A549 (cell line): ENCODE results near the gene TESK2. TPM values are rescaled to one million over a fixed set of nuclear protein-coding genes. Genes with fewer than 3 reads are reported as not detected.

Experiments
- ATAC-seq, 2 experiments: fragments of 200-7000 bp in 1 of 2; fragments of >200 bp in 1 of 2; cut with Nextera tagmentation in 1 of 2; cut with Tn5 transposase in 1 of 2; 3 replicates each; pipeline versions ENCODE4 v1.8.0 to v1.9.1; 2018 to 2020; ENCODE audit warnings: mild to moderate bottlenecking in 1 of 2, moderate library complexity in 1 of 2
- CTCF ChIA-PET: fragments of 300-600 bp; sonication (Branson Sonifier 250); formaldehyde crosslinking; extraction: SDS; loops from one replicate; lab custom pipeline; 2021; ENCODE audit warnings: antibody characterized with exemption, inconsistent platforms; lab: Yijun Ruan, JAX
- POLR2A ChIA-PET: fragments of 350-600 bp; formaldehyde crosslinking; extraction: SDS; loops from one replicate; lab custom pipeline; 2021; ENCODE audit warnings: antibody characterized with exemption, inconsistent platforms; lab: Yijun Ruan, JAX
- DNase-seq, 2 experiments: peaks; one replicate each; pipeline versions ENCODE4 v3.0.0 to v3.0.0-alpha.2; 2011 to 2016; ENCODE audit warnings: low read depth in 1 of 2, low spot score in 1 of 2
- FAIRE-seq: peaks from 2 replicates; lab custom pipeline; 2011; peaks lifted over from hg19 to GRCh38; lab: Jason Lieb, UNC
- H3K27ac ChIP-seq, 2 experiments: fragments of >200 bp; sonication (Bioruptor Twin); formaldehyde crosslinking; 3 replicates each; pipeline ENCODE4 v1.5.1; 2016 to 2017
- H3K4me1 ChIP-seq: fragments of >200 bp; sonication (Bioruptor Twin); formaldehyde crosslinking; 3 replicates; pipeline ENCODE4 v1.6.1; 2016
- H3K4me2 ChIP-seq: fragments of >200 bp; sonication (Bioruptor Twin); formaldehyde crosslinking; 3 replicates; pipeline ENCODE4 v1.6.1; 2016
- H3K4me3 ChIP-seq: fragments of >200 bp; sonication (Bioruptor Twin); formaldehyde crosslinking; 3 replicates; pipeline ENCODE4 v1.5.1; 2016
- H3K9me3 ChIP-seq: fragments of >200 bp; sonication (Bioruptor Twin); formaldehyde crosslinking; 3 replicates; pipeline ENCODE4 v1.6.1; 2016
- CEBPB ChIP-seq, 2 experiments: fragments of >200 bp in 1 of 2; sonication (Bioruptor Twin) in 1 of 2; formaldehyde crosslinking in 1 of 2; IDR thresholded peaks; 2 replicates each; pipeline ENCODE4 v1.6.1; 2012 to 2016
- EHF ChIP-seq: fragments of 250-450 bp; sonication (Bioruptor Pico); IDR thresholded peaks from 2 replicates; pipeline ENCODE4 v1.5.0; 2020; ENCODE audit warnings: mild to moderate bottlenecking
- EHMT2 ChIP-seq: fragments of 200-600 bp; sonication (generic); IDR thresholded peaks from 2 replicates; pipeline ENCODE4 v1.6.1; 2016; ENCODE audit warnings: antibody characterized with exemption, low read depth, mild to moderate bottlenecking, moderate library complexity
- HDAC2 ChIP-seq: fragments of 200-600 bp; sonication (generic); IDR thresholded peaks from 2 replicates; pipeline ENCODE4 v1.6.1; 2016
- HMGXB4 ChIP-seq: fragments of 250-450 bp; sonication (Bioruptor Pico); IDR thresholded peaks from 2 replicates; pipeline ENCODE4 v1.5.0; 2021; ENCODE audit warnings: mild to moderate bottlenecking, moderate library complexity, borderline replicate concordance
- JUNB ChIP-seq: fragments of >200 bp; sonication (Bioruptor Twin); formaldehyde crosslinking; IDR thresholded peaks from 2 replicates; pipeline ENCODE4 v1.6.1; 2016
- MYC ChIP-seq: IDR thresholded peaks from 2 replicates; pipeline ENCODE4 v1.6.1; 2012; ENCODE audit warnings: mild to moderate bottlenecking, inconsistent platforms, low read length, improper control_type of control experiment, borderline replicate concordance
- NFE2L2 ChIP-seq: fragments of 150-350 bp; conservative IDR thresholded peaks from 2 replicates; pipeline ENCODE4 v1.6.1; 2014; ENCODE audit warnings: low read length
- NR3C1 ChIP-seq: fragments of >200 bp; sonication (Bioruptor Twin); formaldehyde crosslinking; IDR thresholded peaks from 3 replicates; pipeline ENCODE4 v1.6.1; 2017
- POLR2A ChIP-seq: IDR thresholded peaks from 2 replicates; pipeline ENCODE4 v1.6.1; 2012; ENCODE audit warnings: mild to moderate bottlenecking, low read length
- POLR2AphosphoS2 ChIP-seq: conservative IDR thresholded peaks from 2 replicates; pipeline ENCODE4 v1.6.1; 2012; ENCODE audit warnings: low read length, improper control_type of control experiment, inconsistent platforms
- RAD21 ChIP-seq, 2 experiments: fragments of >200 bp in 1 of 2; sonication (Bioruptor Twin) in 1 of 2; formaldehyde crosslinking in 1 of 2; IDR thresholded peaks in 1 of 2; conservative IDR thresholded peaks in 1 of 2; 2 replicates in 1 of 2; 3 replicates in 1 of 2; pipeline ENCODE4 v1.6.1; 2012 to 2018; ENCODE audit warnings: inconsistent platforms in 1 of 2
- SREBF2 ChIP-seq: fragments of 450-650 bp; IDR thresholded peaks from 2 replicates; pipeline ENCODE4 v1.6.1; 2014; ENCODE audit warnings: mild to moderate bottlenecking, moderate library complexity
- ZSCAN20 ChIP-seq: fragments of 250-450 bp; sonication (Bioruptor Pico); IDR thresholded peaks from 2 replicates; pipeline ENCODE4 v1.8.0; 2022; ENCODE audit warnings: mild to moderate bottlenecking, moderate library complexity
- WGBS: methylation state at CpG from one replicate; pipeline ENCODE4 v1.1.6; 2017; ENCODE audit errors: missing lambda C conversion rate; 5-methylcytosine and 5-hydroxymethylcytosine counted together
- polyA plus RNA-seq, 4 experiments: library from polyadenylated mRNA; depleted of rRNA in 3 of 4; stranded (reverse); fragments of >200 nt; fragmentation: RNase III in 1 of 4; extraction: RNeasy Plus Mini Kit Qiagen cat#74134 plus additional on column Dnase treatment in 1 of 4; gene quantifications; 2 replicates in 3 of 4; 3 replicates in 1 of 4; pipeline ENCODE4 v1.2.3, GENCODE V29; 2011 to 2017
- TF ChIP-seq, protein P1 (sequence below): IDR thresholded peaks from 2 replicates; pipeline ENCODE4 v1.6.1; 2012
- TF ChIP-seq, protein P2 (sequence below): fragments of 150-350 bp; IDR thresholded peaks from 2 replicates; pipeline ENCODE4 v1.6.1; 2014; ENCODE audit warnings: low read depth, mild to moderate bottlenecking, low read length

The TESK2 gene
- polyA plus RNA-seq, 2 of the 4 experiments (the other 2 are of a cell fraction) = 0.22 to 0.48 TPM

DNA sequence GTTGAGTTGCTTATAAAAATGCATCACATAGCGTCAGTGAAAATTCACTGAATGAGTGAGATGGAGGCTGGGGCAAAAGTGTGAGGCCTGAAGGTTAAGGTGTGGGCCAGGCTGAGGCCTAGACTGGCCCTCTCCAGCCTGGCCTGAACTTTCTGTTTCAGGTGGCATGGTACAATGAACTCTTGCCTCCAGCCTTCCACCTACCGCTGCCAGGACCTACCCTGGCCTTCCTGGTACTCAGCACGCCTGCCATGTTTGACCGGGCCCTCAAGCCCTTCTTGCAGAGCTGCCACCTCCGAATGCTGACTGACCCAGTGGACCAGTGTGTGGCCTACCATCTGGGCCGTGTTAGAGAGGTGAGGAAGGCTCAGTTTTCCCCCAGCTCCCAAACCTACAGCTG lies 16.2 kb upstream of the TESK2 start:
- ATAC-seq = peak; percentile 39 to 43
- no peak for FAIRE-seq

GRCh38 chr1:45503462-45504360 lies 12.7 kb upstream of the TESK2 start:
- Histone ChIP-seq H3K4me1 (peaks cover 25% of the 10 kb centered on the region), H3K9me3 (no peaks in the 10 kb centered on the region), H3K27ac (no peak overlapping the region), H3K4me2 (no peak overlapping the region), H3K4me3 (no peak overlapping the region)
- ChIA-PET POLR2A (no interaction called here), CTCF (interaction anchor here (1.9 kb wide), 1 partner anchor 11 kb away, joined by 5 read pairs; no protein-coding TSS in a partner anchor)
- FAIRE-seq = no peak
- WGBS = 87% methylated on average over 14 of the region's 14 CpGs
- ATAC-seq = no peak
- TF ChIP-seq HMGXB4 (CRISPR knock-in tag) (no peak), EHF (no peak), MYC (no peak), JUNB (no peak), NR3C1 (no peak), RAD21 (conservative IDR thresholded peaks at IDR 0.05 in 1 of 2, IDR thresholded peaks at IDR 0.05 in 1 of 2) (no peak), SREBF2 (no peak), NFE2L2 (no peak), EHMT2 (no peak), POLR2A (no peak)
- no peak for DNase-seq

More for the DNA sequence above, 16.2 kb upstream of the TESK2 start:
- POLR2A ChIA-PET = interaction anchor here (1.7 kb wide), 1 partner anchor 14 kb away, joined by 7 read pairs; the partner anchor contains the start of gene PRDX1
- CTCF ChIA-PET = interaction anchor here (0.9 to 7.1 kb wide), 5 partner anchors 9 to 61 kb away, joined by 3 to 88 read pairs (median 3); partner anchors contain the start of gene PRDX1
- TF ChIP-seq POLR2AphosphoS2 (peak; percentile 86; the same call in 1 of the 2 replicates), HMGXB4 (CRISPR knock-in tag) (no peak)
- H3K9me3 ChIP-seq = no peaks in the 10 kb centered on the region
- 80% methylated on average over 4 of the region's 6 CpGs for WGBS
- no peak overlapping the region for H3K4me3 ChIP-seq
- no peak overlapping the region for H3K4me2 ChIP-seq
- H3K27ac ChIP-seq = no peak overlapping the region
- peaks cover 17% of the 10 kb centered on the region for H3K4me1 ChIP-seq
- peak in 1 of 2 experiments; percentile 36 for DNase-seq

- H3K4me2 ChIP-seq = peak overlapping the region; percentile 81
- peaks cover 25% of the 10 kb centered on the region for H3K4me1 ChIP-seq
- no peak for DNase-seq
- POLR2A ChIA-PET = interaction anchor here (1.3 to 2.2 kb wide), 2 partner anchors 20 to 161 kb away, joined by 6 to 10 read pairs; partner anchors contain the start of genes MUTYH, PRDX1 and TOE1
- H3K9me3 ChIP-seq = no peaks in the 10 kb centered on the region
- no peak for FAIRE-seq
- H3K4me3 ChIP-seq = no peak overlapping the region
- no peak overlapping the region; a peak in 1 of 6 replicates for H3K27ac ChIP-seq
- ATAC-seq = no peak
- CTCF ChIA-PET = interaction anchor here (1.6 to 4.0 kb wide), 6 partner anchors 9 to 487 kb away, joined by 3 to 16 read pairs (median 10); no protein-coding TSS in a partner anchor
- 57% methylated on average over 2 of the region's 2 CpGs for WGBS
- TF ChIP-seq POLR2AphosphoS2 (peak; percentile 49), ZSCAN20 (CRISPR knock-in tag) (no peak)
Observed at GRCh38 chr1:45501505-45501859, 10.5 kb upstream of the TESK2 start.

DNA sequence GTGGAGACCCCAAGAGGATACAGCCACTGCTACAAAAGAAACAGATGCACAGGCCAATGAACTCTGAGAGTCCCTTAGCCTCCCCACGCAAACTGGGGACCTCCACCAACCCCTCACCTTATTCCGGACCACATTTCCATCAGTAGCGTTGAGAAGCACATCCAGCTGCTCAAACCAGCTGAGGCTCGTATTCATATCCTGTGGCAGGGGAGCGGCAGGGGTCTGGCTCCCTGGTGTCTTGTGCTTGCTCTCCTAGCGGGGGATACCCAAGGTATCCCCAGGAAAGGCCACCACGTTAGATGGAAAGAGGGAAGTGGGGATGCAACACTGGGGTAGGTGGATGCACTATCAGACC lies 8.4 kb upstream of the TESK2 start:
- POLR2A ChIA-PET = interaction anchor here (1.1 to 2.2 kb wide), 5 partner anchors 8 to 487 kb away, joined by 3 to 21 read pairs (median 9); partner anchors contain the start of genes MUTYH, PRDX1, TESK2 and TOE1

More for the DNA sequence above, 8.4 kb upstream of the TESK2 start:
- DNase-seq (no peak), ATAC-seq (peak in 1 of 2 experiments; percentile 16; a peak in 2 of 6 replicates), FAIRE-seq (no peak)
- Histone ChIP-seq H3K9me3 (no peaks in the 10 kb centered on the region), H3K4me2 (peak overlapping the region; percentile 99), H3K4me1 (peaks cover 25% of the 10 kb centered on the region), H3K27ac (peak overlapping the region; percentile 82 to 83), H3K4me3 (peak overlapping the region; percentile 75)
- 44% methylated on average over 7 of the region's 7 CpGs for WGBS
- TF ChIP-seq, protein P1, sequence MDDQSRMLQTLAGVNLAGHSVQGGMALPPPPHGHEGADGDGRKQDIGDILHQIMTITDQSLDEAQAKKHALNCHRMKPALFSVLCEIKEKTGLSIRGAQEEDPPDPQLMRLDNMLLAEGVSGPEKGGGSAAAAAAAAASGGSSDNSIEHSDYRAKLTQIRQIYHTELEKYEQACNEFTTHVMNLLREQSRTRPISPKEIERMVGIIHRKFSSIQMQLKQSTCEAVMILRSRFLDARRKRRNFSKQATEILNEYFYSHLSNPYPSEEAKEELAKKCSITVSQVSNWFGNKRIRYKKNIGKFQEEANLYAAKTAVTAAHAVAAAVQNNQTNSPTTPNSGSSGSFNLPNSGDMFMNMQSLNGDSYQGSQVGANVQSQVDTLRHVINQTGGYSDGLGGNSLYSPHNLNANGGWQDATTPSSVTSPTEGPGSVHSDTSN = no peak
- no peak for TF ChIP-seq CEBPB (IDR thresholded peaks at IDR 0.05)
- no peak for TF ChIP-seq NR3C1
- TF ChIP-seq, protein P2, sequence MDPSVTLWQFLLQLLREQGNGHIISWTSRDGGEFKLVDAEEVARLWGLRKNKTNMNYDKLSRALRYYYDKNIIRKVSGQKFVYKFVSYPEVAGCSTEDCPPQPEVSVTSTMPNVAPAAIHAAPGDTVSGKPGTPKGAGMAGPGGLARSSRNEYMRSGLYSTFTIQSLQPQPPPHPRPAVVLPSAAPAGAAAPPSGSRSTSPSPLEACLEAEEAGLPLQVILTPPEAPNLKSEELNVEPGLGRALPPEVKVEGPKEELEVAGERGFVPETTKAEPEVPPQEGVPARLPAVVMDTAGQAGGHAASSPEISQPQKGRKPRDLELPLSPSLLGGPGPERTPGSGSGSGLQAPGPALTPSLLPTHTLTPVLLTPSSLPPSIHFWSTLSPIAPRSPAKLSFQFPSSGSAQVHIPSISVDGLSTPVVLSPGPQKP = no peak
- TF ChIP-seq HDAC2 = no peak
- CTCF ChIA-PET = interaction anchor here (1.0 to 4.0 kb wide), 5 partner anchors 13 to 713 kb away, joined by 5 to 16 read pairs (median 10); no protein-coding TSS in a partner anchor
